ENCODE measurements around the gene CAMSAP1.

GRCh38 chr9:135941288-135941995 is 34.1 kb upstream of the CAMSAP1 start:
- TF ChIP-seq POLR2A (IDR thresholded peaks at IDR 0.05; ENCODE audit: low read depth, low read length) (no peak), TAF1 (IDR thresholded peaks at IDR 0.05; ENCODE audit: low read depth, low read length) (no peak), POLR2AphosphoS5 (IDR thresholded peaks at IDR 0.05; ENCODE audit: low read depth, low read length) (no peak)

Data from GM12891 (cell line).